Activated naive CD4-positive, alpha-beta T cell treated with anti-CD3 and anti-CD28 coated beads, Interleukin-2, amount 50 U/mL, for 24 hours (primary cell): ENCODE results near the gene TRAF1.

ENCODE experiments used
- H3K27ac Mint-ChIP-seq: one replicate; pipeline ENCODE4 v1.8.0; 2021; ENCODE audit warnings: mild to moderate bottlenecking, mixed read lengths
- H3K27me3 Mint-ChIP-seq: one replicate; pipeline ENCODE4 v1.8.0; 2021; ENCODE audit warnings: mixed read lengths
- H3K36me3 Mint-ChIP-seq: one replicate; pipeline ENCODE4 v1.8.0; 2021; ENCODE audit warnings: mixed read lengths
- H3K4me1 Mint-ChIP-seq: one replicate; pipeline ENCODE4 v1.8.0; 2021; ENCODE audit warnings: mixed read lengths
- H3K4me3 Mint-ChIP-seq: one replicate; pipeline ENCODE4 v1.8.0; 2021; ENCODE audit warnings: mild to moderate bottlenecking, mixed read lengths
- H3K9me3 Mint-ChIP-seq: one replicate; pipeline ENCODE4 v1.8.0; 2021; ENCODE audit warnings: mixed read lengths

Gene TRAF1

GRCh38 chr9:120932086-120932823 is 5.7 kb upstream of the TRAF1 start:
- Mint-ChIP-seq H3K27me3 (no peaks in the 10 kb centered on the region), H3K9me3 (no peaks in the 10 kb centered on the region), H3K36me3 (peaks cover 6% of the 10 kb centered on the region), H3K4me1 (peaks cover 89% of the 10 kb centered on the region), H3K4me3 (peak overlapping the region; percentile 26), H3K27ac (peak overlapping the region; percentile 98)

DNA sequence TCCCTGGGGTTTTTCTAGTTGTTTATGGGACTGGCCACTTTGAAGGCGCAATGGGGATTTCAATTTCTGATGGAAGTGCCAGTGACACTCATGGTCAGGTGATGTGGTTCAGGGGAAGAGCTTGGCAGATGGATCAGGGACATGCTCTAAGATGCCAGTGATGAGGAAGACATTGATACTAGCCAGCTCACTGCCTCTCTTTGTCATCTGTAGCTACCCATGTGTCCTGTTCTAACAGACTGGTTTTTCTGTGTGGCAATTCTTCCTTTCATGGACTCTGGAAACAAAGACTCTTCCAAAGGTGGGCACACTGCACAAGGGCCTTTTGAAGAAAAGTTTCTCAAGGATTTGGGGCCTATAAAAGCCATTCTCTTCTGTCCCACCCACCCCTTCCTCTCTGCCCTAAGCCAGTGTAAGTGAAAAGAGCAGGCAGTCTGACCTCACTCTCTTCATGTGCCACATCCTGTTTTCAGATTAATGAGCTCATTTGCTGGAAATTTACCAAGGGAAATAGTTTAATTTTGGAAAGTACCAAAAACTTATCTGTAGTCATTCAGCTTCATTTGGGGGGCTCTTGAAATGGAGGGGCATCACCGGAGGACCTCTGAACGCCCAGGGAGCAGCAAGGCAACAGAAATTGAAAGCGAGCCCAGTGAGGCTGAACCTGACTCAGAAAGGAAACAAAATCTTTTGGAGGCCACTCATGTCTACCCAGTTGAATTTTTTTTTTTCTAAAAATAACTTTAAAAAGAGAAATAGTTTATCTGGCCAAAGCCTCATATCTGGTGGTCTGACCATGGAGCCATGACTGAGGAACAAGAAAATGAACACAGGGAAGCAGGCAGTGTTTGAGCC is 4.9 kb upstream of the TRAF1 start:
- peaks cover 89% of the 10 kb centered on the region for H3K4me1 Mint-ChIP-seq
- peaks cover 6% of the 10 kb centered on the region for H3K36me3 Mint-ChIP-seq
- H3K9me3 Mint-ChIP-seq: no peaks in the 10 kb centered on the region
- no peaks in the 10 kb centered on the region for H3K27me3 Mint-ChIP-seq
- H3K4me3 Mint-ChIP-seq: peak overlapping the region; percentile 78
- peak overlapping the region; percentile 98 for H3K27ac Mint-ChIP-seq

DNA sequence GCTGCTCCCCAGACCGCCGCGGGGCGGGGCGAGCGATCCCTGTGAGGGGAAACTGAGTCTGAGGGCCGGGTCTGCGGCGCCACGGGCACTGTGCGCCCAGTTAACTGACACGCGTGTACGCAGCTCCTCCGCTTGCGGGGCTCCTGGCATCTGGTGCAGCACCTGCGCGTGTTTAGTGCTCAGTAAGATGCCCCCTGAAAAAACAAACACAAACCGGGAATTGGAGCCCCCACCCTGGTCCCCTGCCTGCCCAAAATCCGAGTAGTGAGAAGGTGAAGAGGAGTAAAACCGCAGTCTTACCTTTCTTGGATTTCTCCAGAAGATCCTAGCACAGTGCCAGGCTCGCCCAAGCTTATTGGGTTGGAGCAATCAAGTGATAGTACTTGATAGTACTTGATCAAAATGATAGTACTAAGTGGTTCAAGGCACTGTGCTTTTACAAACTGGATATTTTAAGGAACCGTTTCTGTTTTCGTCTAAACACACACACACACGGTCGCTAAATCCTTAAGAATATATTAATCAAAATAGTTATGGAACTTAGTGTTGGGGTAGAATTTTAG is 2.7 kb upstream of the TRAF1 start:
- Mint-ChIP-seq H3K36me3 (peaks cover 18% of the 10 kb centered on the region), H3K27me3 (no peaks in the 10 kb centered on the region), H3K4me3 (peak overlapping the region; percentile 86), H3K9me3 (no peaks in the 10 kb centered on the region), H3K4me1 (peaks cover 73% of the 10 kb centered on the region), H3K27ac (peak overlapping the region; percentile 98)

- Mint-ChIP-seq H3K36me3 (peaks cover 25% of the 10 kb centered on the region), H3K4me1 (peaks cover 71% of the 10 kb centered on the region), H3K4me3 (peak overlapping the region; percentile 95), H3K27me3 (no peaks in the 10 kb centered on the region), H3K9me3 (no peaks in the 10 kb centered on the region), H3K27ac (peak overlapping the region; percentile 98)
Observed at GRCh38 chr9:120928483-120929228, 2.1 kb upstream of the TRAF1 start.

DNA sequence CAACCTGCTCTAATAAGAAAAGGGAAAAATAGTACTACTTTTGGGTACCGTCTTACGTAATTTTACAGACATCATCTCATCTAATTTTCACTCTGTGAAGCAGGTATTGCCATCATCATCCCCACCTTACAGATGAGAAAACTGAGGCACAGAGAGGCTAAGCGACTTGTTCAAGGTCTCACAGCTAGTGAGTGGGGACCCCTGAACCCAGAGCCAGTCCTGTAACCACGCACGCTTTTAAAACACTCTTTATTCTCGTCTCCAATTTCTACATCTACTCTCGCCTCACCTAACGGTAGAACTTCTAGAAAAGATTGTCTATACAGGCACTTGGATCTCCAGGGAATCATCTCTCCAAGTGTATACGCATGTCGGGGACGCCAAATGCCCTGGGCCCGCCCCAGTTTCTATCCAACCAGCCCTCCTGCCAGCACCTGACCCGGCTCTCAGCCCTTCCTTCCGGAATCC is 1.5 kb upstream of the TRAF1 start:
- no peaks in the 10 kb centered on the region for H3K9me3 Mint-ChIP-seq
- peaks cover 66% of the 10 kb centered on the region for H3K4me1 Mint-ChIP-seq
- H3K36me3 Mint-ChIP-seq: peaks cover 30% of the 10 kb centered on the region
- H3K4me3 Mint-ChIP-seq: peak overlapping the region; percentile 95
- H3K27ac Mint-ChIP-seq: peak overlapping the region; percentile 98
- no peaks in the 10 kb centered on the region for H3K27me3 Mint-ChIP-seq

- peak overlapping the region; percentile 95 for H3K4me3 Mint-ChIP-seq
- peaks cover 63% of the 10 kb centered on the region for H3K4me1 Mint-ChIP-seq
- H3K9me3 Mint-ChIP-seq: no peaks in the 10 kb centered on the region
- peak overlapping the region; percentile 98 for H3K27ac Mint-ChIP-seq
- no peaks in the 10 kb centered on the region for H3K27me3 Mint-ChIP-seq
- peaks cover 31% of the 10 kb centered on the region for H3K36me3 Mint-ChIP-seq
Observed at GRCh38 chr9:120927269-120928014, 846 bp upstream of the TRAF1 start.

DNA sequence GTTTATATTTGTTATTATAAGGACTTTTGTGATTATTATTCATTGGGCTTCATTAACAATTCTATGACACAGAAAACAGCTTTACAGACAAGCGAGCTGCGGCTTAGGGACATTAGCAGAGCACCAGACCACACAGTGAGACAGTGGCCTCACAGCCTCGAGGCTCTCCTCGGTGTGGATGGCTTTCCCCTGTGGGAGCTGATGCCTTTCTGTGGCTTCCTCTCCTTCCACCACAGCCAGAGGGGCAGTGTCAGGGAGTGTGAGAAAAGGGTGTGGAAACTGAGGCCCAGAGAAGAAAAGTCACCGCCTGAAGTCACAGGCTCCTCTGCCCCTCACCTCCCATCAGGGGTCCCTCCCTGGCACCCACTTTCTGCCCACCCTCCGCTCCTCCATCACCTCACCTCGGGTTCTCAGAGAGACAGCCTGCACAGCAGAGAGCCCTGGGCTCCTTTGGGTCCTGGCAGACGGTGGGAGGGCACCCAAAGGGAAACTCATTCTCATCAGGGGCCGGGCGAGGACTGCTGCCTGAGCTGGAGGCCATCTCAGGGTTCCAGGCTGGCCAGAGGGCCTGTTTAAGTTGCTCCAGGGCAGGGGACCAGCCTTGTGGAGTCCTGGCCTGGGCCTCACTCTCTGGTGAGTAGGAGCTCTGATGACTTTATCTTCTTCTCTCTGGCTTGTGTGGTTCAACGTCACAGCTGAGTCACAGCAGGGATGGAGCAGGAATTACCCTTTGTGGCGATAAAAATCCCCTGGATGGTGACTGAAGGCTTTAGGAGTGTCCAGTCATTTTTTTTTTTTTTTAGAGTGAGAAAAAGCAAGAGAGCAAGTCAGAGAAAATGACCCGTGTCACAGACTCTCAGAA is 830 bp downstream of the TRAF1 start:
- H3K9me3 Mint-ChIP-seq: no peaks in the 10 kb centered on the region
- peaks cover 62% of the 10 kb centered on the region for H3K4me1 Mint-ChIP-seq
- H3K36me3 Mint-ChIP-seq: peaks cover 44% of the 10 kb centered on the region
- H3K4me3 Mint-ChIP-seq: peak overlapping the region; percentile 95
- no peaks in the 10 kb centered on the region for H3K27me3 Mint-ChIP-seq
- peak overlapping the region; percentile 98 for H3K27ac Mint-ChIP-seq

- peaks cover 63% of the 10 kb centered on the region for H3K4me1 Mint-ChIP-seq
- no peaks in the 10 kb centered on the region for H3K27me3 Mint-ChIP-seq
- H3K36me3 Mint-ChIP-seq: peaks cover 51% of the 10 kb centered on the region
- no peaks in the 10 kb centered on the region for H3K9me3 Mint-ChIP-seq
- peak overlapping the region; percentile 98 for H3K27ac Mint-ChIP-seq
- peak overlapping the region; percentile 95 for H3K4me3 Mint-ChIP-seq
Observed at GRCh38 chr9:120924698-120925534, 1.7 kb downstream of the TRAF1 start.

DNA sequence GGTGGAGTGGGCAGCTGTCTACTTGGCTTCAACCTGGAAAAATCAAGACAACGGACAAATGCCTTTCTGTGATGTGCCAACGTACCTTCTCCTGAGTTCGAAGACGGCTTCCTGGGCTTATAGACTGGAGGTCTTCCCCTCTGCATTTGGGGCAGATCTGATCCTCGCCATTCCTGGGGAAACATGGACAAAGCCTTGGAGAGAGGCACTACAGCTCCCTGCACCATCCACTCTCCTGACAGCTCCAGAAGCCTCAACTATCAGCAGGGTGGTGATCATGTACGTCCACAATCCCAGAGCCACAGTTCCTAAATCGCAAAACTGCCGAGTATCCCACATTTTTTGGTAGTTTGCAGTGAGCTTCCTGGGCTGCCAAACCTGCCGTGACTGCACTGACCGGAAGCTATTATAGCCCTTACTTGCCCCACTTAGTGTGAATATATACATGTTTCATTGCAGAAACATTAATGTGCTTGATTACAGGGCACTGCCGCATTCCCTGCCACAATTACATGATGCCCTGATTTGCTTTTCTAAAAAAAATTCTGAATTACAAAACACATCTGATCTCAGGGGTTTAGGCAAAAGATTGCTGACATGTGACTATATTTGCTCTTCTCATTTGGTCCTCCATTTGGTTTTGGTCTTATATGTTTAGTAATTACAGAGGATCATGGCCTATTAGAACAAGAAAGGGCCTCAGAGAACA is 2.8 kb downstream of the TRAF1 start:
- Mint-ChIP-seq H3K9me3 (no peaks in the 10 kb centered on the region), H3K4me1 (peaks cover 65% of the 10 kb centered on the region), H3K27me3 (no peaks in the 10 kb centered on the region), H3K4me3 (peak overlapping the region; percentile 95), H3K36me3 (peaks cover 58% of the 10 kb centered on the region), H3K27ac (peak overlapping the region; percentile 98)

DNA sequence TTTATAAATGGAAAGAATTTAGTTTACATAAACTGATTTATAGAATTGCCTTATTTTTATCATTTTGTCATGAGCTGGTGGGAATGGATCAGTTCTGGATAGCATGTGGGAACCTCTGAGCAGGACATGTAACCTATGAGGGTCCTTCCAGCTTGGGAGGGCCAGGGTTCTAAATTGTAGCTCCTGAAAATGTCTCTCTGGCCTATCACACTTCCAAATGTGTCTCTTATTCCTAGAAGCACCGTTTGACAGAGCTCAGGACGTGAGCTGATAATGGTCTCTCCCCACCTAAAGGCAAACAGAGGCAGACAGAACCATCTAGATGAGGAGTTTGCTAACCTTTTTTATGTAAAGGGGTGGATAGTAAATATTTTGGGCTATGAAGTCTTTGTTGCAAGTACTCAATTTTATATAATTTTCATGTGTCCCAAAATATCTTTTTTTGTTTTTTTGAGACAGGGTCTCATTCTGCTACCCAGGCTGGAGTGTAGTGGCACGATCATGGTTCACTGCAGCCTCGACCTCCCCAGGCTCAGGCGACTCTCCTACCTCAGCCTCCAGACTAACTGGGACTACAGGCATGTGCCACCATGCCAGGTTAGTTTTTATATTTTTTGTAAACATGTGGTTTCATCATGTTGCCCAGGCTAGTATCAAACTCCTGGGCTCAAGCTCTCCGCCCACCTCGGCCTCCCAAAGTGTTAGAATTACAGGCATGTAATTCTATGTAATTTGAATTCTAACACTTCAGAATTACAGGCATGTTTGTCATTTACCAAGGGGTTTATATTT is 4.0 kb downstream of the TRAF1 start:
- peaks cover 64% of the 10 kb centered on the region for H3K4me1 Mint-ChIP-seq
- H3K4me3 Mint-ChIP-seq: peak overlapping the region; percentile 95
- H3K27ac Mint-ChIP-seq: peak overlapping the region; percentile 87
- no peaks in the 10 kb centered on the region for H3K27me3 Mint-ChIP-seq
- H3K9me3 Mint-ChIP-seq: no peaks in the 10 kb centered on the region
- peaks cover 61% of the 10 kb centered on the region for H3K36me3 Mint-ChIP-seq

- H3K4me3 Mint-ChIP-seq: peak overlapping the region; percentile 95
- peak overlapping the region; percentile 87 for H3K27ac Mint-ChIP-seq
- H3K4me1 Mint-ChIP-seq: peaks cover 64% of the 10 kb centered on the region
- H3K27me3 Mint-ChIP-seq: no peaks in the 10 kb centered on the region
- H3K36me3 Mint-ChIP-seq: peaks cover 70% of the 10 kb centered on the region
- H3K9me3 Mint-ChIP-seq: no peaks in the 10 kb centered on the region
Observed at GRCh38 chr9:120921661-120922181, 4.9 kb downstream of the TRAF1 start.

DNA sequence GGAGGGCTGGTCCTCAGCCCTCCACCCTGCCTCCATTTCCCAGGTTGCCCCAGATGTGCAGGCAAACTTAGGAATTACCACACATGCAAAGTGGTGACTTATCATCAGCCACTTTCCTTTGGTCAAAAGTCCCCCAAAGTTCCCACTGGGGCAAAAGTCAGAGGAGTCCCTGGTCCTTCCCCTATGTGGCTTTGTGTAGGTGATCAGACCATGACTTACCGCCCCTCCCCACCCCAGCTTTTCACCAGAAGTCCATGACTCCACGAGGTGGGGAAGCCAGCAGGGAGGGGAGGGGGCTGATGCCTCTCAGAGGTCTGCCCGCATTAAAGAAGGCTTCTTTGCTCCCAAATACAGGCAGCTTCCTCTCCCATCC is 5.8 kb downstream of the TRAF1 start:
- H3K27me3 Mint-ChIP-seq: no peaks in the 10 kb centered on the region
- H3K36me3 Mint-ChIP-seq: peaks cover 72% of the 10 kb centered on the region
- H3K9me3 Mint-ChIP-seq: no peaks in the 10 kb centered on the region
- peaks cover 68% of the 10 kb centered on the region for H3K4me1 Mint-ChIP-seq
- peak overlapping the region; percentile 95 for H3K4me3 Mint-ChIP-seq
- peak overlapping the region; percentile 87 for H3K27ac Mint-ChIP-seq
